ENCODE results near the gene EIF2S1.

DNA sequence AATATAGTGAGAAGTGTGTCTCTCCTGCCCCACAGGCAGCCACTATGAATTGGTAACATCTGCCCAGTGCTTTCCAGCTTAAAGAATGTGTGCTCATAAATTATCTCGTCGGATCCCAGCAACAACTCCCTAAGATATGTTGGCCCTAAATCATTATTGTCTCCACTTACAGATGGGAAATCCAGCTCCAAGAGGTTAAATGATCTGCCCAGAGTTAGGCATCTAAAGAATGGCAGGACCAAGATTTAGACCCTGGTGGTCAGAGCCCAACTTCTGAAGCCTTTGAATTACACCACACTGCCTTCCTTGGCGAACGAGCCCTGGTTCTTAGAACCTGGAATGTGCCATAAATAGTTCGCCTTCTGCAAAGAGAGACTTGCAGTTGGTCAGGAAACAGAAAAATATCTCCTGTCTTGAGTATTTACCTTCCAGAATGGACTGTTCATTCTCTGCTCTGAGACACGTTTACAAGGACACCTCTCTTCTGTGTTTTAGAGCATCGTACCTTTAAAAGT is 72.0 kb downstream of the EIF2S1 start:
- TF ChIP-seq, protein P1, sequence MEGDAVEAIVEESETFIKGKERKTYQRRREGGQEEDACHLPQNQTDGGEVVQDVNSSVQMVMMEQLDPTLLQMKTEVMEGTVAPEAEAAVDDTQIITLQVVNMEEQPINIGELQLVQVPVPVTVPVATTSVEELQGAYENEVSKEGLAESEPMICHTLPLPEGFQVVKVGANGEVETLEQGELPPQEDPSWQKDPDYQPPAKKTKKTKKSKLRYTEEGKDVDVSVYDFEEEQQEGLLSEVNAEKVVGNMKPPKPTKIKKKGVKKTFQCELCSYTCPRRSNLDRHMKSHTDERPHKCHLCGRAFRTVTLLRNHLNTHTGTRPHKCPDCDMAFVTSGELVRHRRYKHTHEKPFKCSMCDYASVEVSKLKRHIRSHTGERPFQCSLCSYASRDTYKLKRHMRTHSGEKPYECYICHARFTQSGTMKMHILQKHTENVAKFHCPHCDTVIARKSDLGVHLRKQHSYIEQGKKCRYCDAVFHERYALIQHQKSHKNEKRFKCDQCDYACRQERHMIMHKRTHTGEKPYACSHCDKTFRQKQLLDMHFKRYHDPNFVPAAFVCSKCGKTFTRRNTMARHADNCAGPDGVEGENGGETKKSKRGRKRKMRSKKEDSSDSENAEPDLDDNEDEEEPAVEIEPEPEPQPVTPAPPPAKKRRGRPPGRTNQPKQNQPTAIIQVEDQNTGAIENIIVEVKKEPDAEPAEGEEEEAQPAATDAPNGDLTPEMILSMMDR (IDR thresholded peaks at IDR 0.05), result no peak
- TF ChIP-seq EP300 (IDR thresholded peaks at IDR 0.05) (no peak), POLR2A (IDR thresholded peaks at IDR 0.05; ENCODE audit: low read depth) (no peak)

Data from esophagus muscularis mucosa (tissue), 4 donors.